Measurements from ENCODE around the gene GSTM2. TPM values are rescaled to one million over a fixed set of nuclear protein-coding genes. Genes with fewer than 3 reads are reported as not detected.

Gene GSTM2
- total RNA-seq, 2 experiments from 2014 or later, result 106 to 107 TPM

DNA sequence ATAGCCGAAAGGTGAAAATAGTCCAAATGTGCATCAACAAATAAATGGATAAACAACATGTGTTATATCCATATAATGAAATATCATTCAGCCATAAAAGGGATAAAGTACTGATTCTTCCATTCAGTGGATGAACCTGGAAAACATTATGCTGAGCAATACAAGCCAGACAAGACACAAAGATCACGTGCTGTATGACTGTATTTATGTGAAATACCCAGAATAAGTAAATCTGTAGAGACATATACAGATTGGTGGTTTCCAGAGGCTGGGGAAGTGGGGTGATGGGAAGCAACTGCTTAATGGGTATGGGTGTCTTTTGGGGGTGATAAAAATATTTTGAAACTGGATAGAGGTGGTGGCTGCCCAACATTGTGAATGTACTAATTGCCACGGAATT, 25.2 kb upstream of the GSTM2 start:
- ChIA-PET POLR2A (no interaction called here), CTCF (interaction anchor here (3.8 kb wide), 1 partner anchor 131 kb away, joined by 22 read pairs; no protein-coding TSS in a partner anchor)
- TF ChIP-seq, protein P1, sequence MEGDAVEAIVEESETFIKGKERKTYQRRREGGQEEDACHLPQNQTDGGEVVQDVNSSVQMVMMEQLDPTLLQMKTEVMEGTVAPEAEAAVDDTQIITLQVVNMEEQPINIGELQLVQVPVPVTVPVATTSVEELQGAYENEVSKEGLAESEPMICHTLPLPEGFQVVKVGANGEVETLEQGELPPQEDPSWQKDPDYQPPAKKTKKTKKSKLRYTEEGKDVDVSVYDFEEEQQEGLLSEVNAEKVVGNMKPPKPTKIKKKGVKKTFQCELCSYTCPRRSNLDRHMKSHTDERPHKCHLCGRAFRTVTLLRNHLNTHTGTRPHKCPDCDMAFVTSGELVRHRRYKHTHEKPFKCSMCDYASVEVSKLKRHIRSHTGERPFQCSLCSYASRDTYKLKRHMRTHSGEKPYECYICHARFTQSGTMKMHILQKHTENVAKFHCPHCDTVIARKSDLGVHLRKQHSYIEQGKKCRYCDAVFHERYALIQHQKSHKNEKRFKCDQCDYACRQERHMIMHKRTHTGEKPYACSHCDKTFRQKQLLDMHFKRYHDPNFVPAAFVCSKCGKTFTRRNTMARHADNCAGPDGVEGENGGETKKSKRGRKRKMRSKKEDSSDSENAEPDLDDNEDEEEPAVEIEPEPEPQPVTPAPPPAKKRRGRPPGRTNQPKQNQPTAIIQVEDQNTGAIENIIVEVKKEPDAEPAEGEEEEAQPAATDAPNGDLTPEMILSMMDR (IDR thresholded peaks at IDR 0.05), result no peak
- peaks cover 15% of the 10 kb centered on the region for H3K4me1 ChIP-seq (ENCODE audit: insufficient read depth, low read length)
- Mint-ChIP-seq H3K9me3 (no peaks in the 10 kb centered on the region), H3K4me1 (ENCODE audit: low read depth) (peaks cover 20% of the 10 kb centered on the region), H3K4me3 (no peak overlapping the region), H3K27me3 (no peaks in the 10 kb centered on the region), H3K27ac (no peak overlapping the region), H3K36me3 (ENCODE audit: low read depth) (no peaks in the 10 kb centered on the region)
- peak in 1 of 14 experiments; percentile 4 for DNase-seq
- H3K27me3 ChIP-seq (ENCODE audit: control insufficient read depth in 1 of 2, insufficient read depth in 2 of 2, low read length in 2 of 2), result no peaks in the 10 kb centered on the region
- H3K4me3 ChIP-seq (ENCODE audit: low read length), result no peak overlapping the region
- intact Hi-C loops (cut with DNase I, micrococcal nuclease), result loop anchor here (5.0 kb wide), 4 partner anchors 45 to 340 kb away; partner anchors contain the start of genes AHCYL1 (in 2 of the 2), GSTM1 (in 2 of the 2) and GNAI3 (in 1 of the 2)
- H3K9me3 ChIP-seq (ENCODE audit: control insufficient read depth in 1 of 2, insufficient read depth in 1 of 2, low read length in 2 of 2), result no peaks in the 10 kb centered on the region
- no peak for ATAC-seq (ENCODE audit: poor library complexity)
- no peak overlapping the region for H3K27ac ChIP-seq (ENCODE audit: low read depth in 1 of 2, low read length in 2 of 2)
- H3K36me3 ChIP-seq (ENCODE audit: insufficient read depth, low read length), result no peaks in the 10 kb centered on the region

DNA sequence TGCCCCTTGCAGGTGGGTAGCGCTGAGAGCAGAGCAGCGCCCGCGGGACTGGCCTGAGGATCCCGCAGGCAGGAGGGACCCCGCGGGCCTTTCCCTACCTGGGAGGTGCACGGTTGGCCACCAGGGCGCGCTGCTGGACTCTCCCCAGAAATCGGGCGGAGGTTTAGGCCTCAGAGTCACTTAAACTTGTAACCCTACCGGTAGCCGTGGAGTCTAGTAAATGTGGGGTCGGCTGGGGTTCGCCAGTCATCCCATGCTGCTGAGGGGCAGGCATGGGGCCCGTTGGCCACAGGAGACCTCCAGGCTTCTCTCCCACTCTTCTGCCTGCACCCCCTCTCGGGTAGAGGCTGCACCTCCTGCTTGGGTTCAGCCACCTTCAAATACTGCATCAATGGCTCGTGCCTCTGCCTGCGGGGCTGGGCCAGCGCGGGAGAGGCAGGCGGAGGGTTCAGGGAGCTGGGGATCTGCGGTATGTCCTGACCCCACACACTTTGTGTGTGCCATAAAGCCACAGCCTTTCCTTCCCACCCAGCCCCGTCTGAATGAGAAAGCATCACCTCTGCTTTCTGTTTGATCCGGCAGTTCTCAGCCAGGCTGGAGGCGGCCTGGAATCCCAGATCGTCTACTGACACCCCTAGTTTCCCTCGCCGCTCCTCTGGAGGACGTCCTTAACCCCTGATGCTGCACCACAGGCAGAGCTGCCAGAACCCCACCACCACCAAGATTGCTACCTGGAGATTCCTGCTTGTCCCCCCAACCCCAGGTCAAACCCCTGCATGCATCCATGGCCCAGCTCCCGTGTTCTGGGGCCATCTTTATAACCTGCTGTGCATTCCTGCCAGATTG, 24.2 kb upstream of the GSTM2 start:
- Mint-ChIP-seq H3K27ac (no peak overlapping the region), H3K4me3 (no peak overlapping the region), H3K9me3 (no peaks in the 10 kb centered on the region), H3K36me3 (ENCODE audit: low read depth) (no peaks in the 10 kb centered on the region), H3K4me1 (ENCODE audit: low read depth) (peaks cover 20% of the 10 kb centered on the region), H3K27me3 (no peaks in the 10 kb centered on the region)
- peak; percentile 94 for ATAC-seq (ENCODE audit: poor library complexity)
- ChIA-PET CTCF (interaction anchor here (3.8 kb wide), 1 partner anchor 130 kb away, joined by 22 read pairs; no protein-coding TSS in a partner anchor), POLR2A (no interaction called here)
- intact Hi-C loops (cut with DNase I, micrococcal nuclease), result loop anchor here (5.0 kb wide), 4 partner anchors 44 to 339 kb away; partner anchors contain the start of genes AHCYL1 (in 2 of the 2), GSTM1 (in 2 of the 2) and GNAI3 (in 1 of the 2)
- peak; percentile 79 to 91 (median 88) for DNase-seq
- no peaks in the 10 kb centered on the region for H3K27me3 ChIP-seq (ENCODE audit: control insufficient read depth in 1 of 2, insufficient read depth in 2 of 2, low read length in 2 of 2)
- no peak overlapping the region for H3K27ac ChIP-seq (ENCODE audit: low read depth in 1 of 2, low read length in 2 of 2)
- TF ChIP-seq, protein P1 (IDR thresholded peaks at IDR 0.05), result peak; percentile 85
- no peaks in the 10 kb centered on the region for H3K9me3 ChIP-seq (ENCODE audit: control insufficient read depth in 1 of 2, insufficient read depth in 1 of 2, low read length in 2 of 2)
- H3K4me1 ChIP-seq (ENCODE audit: insufficient read depth, low read length), result peaks cover 15% of the 10 kb centered on the region
- H3K36me3 ChIP-seq (ENCODE audit: insufficient read depth, low read length), result no peaks in the 10 kb centered on the region
- H3K4me3 ChIP-seq (ENCODE audit: low read length), result no peak overlapping the region

- H3K27me3 ChIP-seq (ENCODE audit: control insufficient read depth in 1 of 2, insufficient read depth in 2 of 2, low read length in 2 of 2), result no peaks in the 10 kb centered on the region
- H3K4me3 ChIP-seq (ENCODE audit: low read length), result no peak overlapping the region
- CTCF ChIA-PET, result no interaction called here
- POLR2A ChIA-PET, result no interaction called here
- DNase-seq (no peak), ATAC-seq (ENCODE audit: poor library complexity) (no peak)
- H3K36me3 ChIP-seq (ENCODE audit: insufficient read depth, low read length), result no peaks in the 10 kb centered on the region
- TF ChIP-seq, protein P1 (IDR thresholded peaks at IDR 0.05), result no peak
- peaks cover 15% of the 10 kb centered on the region for H3K4me1 ChIP-seq (ENCODE audit: insufficient read depth, low read length)
- H3K4me3 Mint-ChIP-seq, result no peak overlapping the region
- no peaks in the 10 kb centered on the region for H3K36me3 Mint-ChIP-seq (ENCODE audit: low read depth)
- peaks cover 20% of the 10 kb centered on the region for H3K4me1 Mint-ChIP-seq (ENCODE audit: low read depth)
- H3K9me3 Mint-ChIP-seq, result no peaks in the 10 kb centered on the region
- no peaks in the 10 kb centered on the region for H3K27me3 Mint-ChIP-seq
- no peaks in the 10 kb centered on the region for H3K9me3 ChIP-seq (ENCODE audit: control insufficient read depth in 1 of 2, insufficient read depth in 1 of 2, low read length in 2 of 2)
- intact Hi-C loops (cut with DNase I, micrococcal nuclease), result loop anchor here (5.0 kb wide), 4 partner anchors 43 to 338 kb away; partner anchors contain the start of genes AHCYL1 (in 2 of the 2), GSTM1 (in 2 of the 2) and GNAI3 (in 1 of the 2)
- H3K27ac ChIP-seq (ENCODE audit: low read depth in 1 of 2, low read length in 2 of 2), result no peak overlapping the region
- no peak overlapping the region for H3K27ac Mint-ChIP-seq
Observed at GRCh38 chr1:109644670-109645069, 23.2 kb upstream of the GSTM2 start.

Measured in CD4-positive, alpha-beta T cell (primary cell).